ENCODE data around the gene CHRND.

CHRND gene

DNA sequence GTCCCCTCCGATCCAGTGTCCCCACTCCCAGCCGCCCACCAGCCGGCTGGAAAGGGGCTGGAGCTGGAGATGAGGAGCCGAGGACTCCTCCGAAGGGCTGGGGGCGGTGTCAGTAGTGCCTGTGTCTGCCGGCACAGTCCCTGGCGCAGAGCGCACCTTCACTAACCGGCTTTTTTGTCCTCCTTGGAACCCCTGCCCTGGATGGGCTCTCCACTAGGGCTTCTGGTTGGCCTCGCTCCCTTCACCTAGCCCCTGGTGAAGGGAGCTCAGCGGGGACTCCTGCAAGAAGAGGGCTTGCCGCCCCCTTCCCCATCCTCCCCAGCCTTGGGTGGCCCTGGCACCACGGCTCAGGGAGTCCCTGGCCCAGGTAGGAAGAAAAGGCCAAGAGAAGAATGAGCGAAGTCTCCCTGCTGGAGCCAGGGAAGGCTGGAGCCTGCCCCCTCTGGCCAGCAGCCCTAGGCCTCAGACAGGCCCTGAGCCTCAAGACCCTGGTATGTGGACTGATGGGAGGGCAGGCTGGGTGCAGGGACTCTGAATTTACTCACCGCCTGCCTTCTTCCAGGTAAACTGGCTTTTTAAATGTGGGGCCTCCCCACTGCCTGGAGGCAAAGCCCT, 37.8 kb upstream of the CHRND start:
- TF ChIP-seq, protein P1, sequence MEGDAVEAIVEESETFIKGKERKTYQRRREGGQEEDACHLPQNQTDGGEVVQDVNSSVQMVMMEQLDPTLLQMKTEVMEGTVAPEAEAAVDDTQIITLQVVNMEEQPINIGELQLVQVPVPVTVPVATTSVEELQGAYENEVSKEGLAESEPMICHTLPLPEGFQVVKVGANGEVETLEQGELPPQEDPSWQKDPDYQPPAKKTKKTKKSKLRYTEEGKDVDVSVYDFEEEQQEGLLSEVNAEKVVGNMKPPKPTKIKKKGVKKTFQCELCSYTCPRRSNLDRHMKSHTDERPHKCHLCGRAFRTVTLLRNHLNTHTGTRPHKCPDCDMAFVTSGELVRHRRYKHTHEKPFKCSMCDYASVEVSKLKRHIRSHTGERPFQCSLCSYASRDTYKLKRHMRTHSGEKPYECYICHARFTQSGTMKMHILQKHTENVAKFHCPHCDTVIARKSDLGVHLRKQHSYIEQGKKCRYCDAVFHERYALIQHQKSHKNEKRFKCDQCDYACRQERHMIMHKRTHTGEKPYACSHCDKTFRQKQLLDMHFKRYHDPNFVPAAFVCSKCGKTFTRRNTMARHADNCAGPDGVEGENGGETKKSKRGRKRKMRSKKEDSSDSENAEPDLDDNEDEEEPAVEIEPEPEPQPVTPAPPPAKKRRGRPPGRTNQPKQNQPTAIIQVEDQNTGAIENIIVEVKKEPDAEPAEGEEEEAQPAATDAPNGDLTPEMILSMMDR (conservative IDR thresholded peaks at IDR 0.05; ENCODE audit: control insufficient read depth, insufficient read depth, low read depth, low read length) = no peak
- H3K4me3 ChIP-seq (ENCODE audit: control insufficient read depth, low read depth, low read length) = no peak overlapping the region
- no peak for DNase-seq (ENCODE audit: low read depth)

DNA sequence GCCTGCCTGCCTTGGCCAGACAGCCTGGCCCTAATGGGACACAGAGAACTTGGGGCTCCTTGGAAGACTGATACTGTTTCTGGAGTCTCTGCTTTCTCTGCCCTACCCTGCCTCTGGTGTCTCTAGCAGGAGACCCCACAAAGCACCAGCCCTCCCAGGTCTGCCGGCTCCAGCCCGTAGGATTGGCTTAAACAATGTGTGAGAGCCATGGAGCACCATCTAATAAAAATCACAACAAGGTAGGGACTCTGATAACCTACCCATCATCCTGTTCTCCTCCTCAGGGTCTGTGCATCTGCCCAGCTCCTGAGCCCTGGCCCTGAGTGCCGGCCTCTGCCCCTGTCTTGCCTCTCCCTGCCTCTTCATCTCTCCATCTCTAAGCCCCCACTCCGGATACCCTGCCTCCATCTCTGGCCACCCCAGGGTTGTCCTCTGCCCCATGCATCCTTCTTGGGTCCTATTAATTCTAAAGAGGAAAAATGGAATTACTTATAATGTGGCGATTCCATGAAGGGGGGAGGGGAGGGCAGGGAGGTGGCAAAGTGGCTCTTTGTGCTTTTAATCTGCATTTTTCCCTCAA, 37.1 kb upstream of the CHRND start:
- H3K4me3 ChIP-seq (ENCODE audit: control insufficient read depth, low read depth, low read length) = no peak overlapping the region
- TF ChIP-seq, protein P1 (conservative IDR thresholded peaks at IDR 0.05; ENCODE audit: control insufficient read depth, insufficient read depth, low read depth, low read length) = no peak
- no peak for DNase-seq (ENCODE audit: low read depth)

DNA sequence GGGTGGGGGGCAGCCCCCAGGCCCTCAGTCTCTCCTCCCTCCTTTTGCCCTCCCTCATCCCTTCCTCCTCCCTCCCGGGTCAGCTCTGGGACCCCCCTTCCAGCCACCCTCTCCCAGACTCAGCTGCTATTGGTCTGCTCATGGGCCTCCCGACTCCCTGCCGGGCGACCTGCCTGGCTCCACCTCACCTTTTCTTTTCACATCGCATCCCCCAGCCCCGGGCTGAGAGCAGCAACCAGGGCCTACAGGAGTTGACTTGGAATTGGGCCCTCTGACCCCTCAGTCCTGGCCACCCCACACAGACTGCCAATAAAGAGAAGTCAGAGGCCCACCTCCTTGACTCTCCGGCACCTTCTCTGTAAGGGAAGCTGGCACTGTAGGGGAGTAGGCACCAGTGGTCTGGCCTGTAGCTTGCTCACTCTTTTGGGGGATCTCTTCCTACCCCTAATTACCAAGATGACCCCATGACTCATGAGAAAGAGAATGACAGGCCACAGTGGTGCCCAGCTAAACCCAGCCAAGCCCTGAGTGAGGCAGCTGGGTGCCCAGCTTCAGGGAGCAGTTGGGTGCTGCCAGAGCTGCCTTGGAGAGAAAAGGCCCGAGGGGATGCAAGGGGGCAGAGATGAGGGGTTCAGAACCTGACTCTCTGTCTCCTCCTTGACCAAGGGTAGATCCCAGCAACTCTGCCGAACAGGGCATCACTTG, 36.3 kb upstream of the CHRND start:
- H3K4me3 ChIP-seq (ENCODE audit: control insufficient read depth, low read depth, low read length) = no peak overlapping the region
- TF ChIP-seq, protein P1 (conservative IDR thresholded peaks at IDR 0.05; ENCODE audit: control insufficient read depth, insufficient read depth, low read depth, low read length) = no peak
- DNase-seq (ENCODE audit: low read depth) = no peak

DNA sequence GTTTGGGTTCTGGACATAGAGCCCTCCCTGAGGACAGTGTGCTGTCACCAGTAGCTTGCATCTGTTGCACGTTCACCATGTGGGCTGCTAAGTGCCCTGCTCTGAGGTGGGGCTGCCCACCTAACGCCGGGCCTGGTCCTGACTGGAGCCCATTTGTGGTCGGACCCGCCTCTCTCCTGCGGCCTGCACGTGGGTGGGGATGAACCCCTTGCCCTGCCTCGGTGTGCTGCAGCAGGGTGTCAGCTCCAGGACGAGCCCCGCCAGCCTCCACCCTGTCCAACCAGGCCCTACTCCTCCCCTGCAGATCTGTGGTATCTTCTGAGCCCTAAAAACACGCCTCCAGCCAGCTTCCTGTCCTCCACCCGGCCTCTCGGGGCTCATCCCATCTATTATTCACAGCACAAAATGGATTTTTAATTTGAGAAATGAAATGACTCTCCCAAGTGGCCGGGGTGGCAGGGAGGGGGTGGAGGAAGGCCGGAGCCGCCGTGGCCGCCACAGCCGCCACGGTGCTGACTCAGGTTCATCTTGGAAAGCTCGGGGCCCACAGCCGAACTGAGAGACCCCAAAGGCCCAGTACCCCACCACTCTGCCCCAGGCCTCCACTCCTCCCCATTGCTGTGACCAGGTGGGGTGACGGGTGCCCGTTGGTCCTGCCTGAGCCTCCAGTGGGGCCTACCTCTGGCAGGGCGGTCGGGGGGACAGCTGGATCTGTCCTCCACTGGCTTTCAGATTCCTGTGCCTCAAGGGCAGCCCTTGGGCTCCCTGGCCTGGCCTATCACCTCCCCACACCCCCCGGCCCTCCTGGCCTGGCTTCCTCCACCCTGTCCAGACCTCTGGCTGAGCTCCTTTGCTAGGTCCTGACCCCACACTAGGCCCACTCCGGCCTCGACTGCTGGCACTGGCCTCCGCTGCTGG, 35.5 kb upstream of the CHRND start:
- no peak overlapping the region for H3K4me3 ChIP-seq (ENCODE audit: control insufficient read depth, low read depth, low read length)
- TF ChIP-seq, protein P1 (conservative IDR thresholded peaks at IDR 0.05; ENCODE audit: control insufficient read depth, insufficient read depth, low read depth, low read length) = no peak
- DNase-seq (ENCODE audit: low read depth) = no peak

DNA sequence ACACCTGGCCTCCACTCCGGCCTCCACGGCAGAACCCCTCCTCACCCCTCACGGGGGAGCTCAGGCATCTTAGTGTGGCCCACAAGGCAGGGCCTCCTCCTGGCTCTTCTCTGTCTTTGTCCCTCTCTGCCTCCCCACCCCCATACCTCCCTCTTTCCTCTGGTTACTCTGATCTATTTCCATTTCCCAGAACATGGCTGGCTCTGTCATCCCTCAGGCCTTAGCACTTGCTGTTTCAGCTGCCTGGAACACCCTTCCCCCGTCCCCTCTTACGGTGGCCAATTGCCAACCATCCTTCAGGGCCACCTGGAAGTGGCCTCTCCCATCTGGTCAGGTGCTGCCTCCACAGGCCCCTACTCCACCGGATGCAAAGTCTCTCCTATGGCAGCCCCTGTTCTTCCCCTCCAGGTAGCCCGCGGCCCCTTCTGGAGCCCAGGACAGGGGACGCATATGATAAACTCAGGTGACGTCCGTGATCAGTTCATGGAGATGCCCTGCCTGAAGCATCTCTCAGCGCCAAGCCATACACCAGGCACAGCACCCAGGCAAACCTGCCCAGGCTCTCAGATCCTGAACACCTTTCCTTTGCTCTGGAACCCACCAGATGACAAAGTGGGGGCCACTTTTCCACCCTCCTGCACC, 34.7 kb upstream of the CHRND start:
- TF ChIP-seq, protein P1 (conservative IDR thresholded peaks at IDR 0.05; ENCODE audit: control insufficient read depth, insufficient read depth, low read depth, low read length) = no peak

More for the DNA sequence above, 34.7 kb upstream of the CHRND start:
- no peak overlapping the region for H3K4me3 ChIP-seq (ENCODE audit: control insufficient read depth, low read depth, low read length)
- DNase-seq (ENCODE audit: low read depth) = no peak
